Fibroblast of upper back skin (primary cell): ENCODE data around the gene OTOP2.
"Not testable (repeated sequence)": the region's sequence is repeated elsewhere in the genome, so short reads cannot be mapped to it uniquely, and the experiment has no call there.

ENCODE experiments used
- DNase-seq: peaks from one replicate; pipeline ENCODE4 v3.0.0-alpha.2; 2013

Gene OTOP2

GRCh38 chr17:74953134-74953687 lies 29.1 kb downstream of the OTOP2 start:
- no peak for DNase-seq

- DNase-seq: no peak
Observed at GRCh38 chr17:74954115-74954514, 30.0 kb downstream of the OTOP2 start.

GRCh38 chr17:74954665-74955421 lies 30.8 kb downstream of the OTOP2 start:
- DNase-seq: no peak

- no peak for DNase-seq
Observed at GRCh38 chr17:74956093-74956492, 32.0 kb downstream of the OTOP2 start.

- peak; percentile 31 for DNase-seq
Observed at GRCh38 chr17:74957935-74958740, 34.1 kb downstream of the OTOP2 start.

- no peak for DNase-seq
Observed at GRCh38 chr17:74959826-74960515, 35.9 kb downstream of the OTOP2 start.

- peak; percentile 29 for DNase-seq
Observed at GRCh38 chr17:74960570-74961342, 36.7 kb downstream of the OTOP2 start.

- peak; percentile 83 for DNase-seq
Observed at GRCh38 chr17:74961657-74962350, 37.7 kb downstream of the OTOP2 start.

- DNase-seq: no peak
Observed at GRCh38 chr17:74962622-74963394, 38.7 kb downstream of the OTOP2 start.

GRCh38 chr17:74963656-74964055 lies 39.6 kb downstream of the OTOP2 start:
- no peak for DNase-seq

- DNase-seq: no peak
Observed at GRCh38 chr17:74964246-74964761, 40.2 kb downstream of the OTOP2 start.

GRCh38 chr17:74964988-74965622 lies 41.0 kb downstream of the OTOP2 start:
- DNase-seq: no peak

- no peak for DNase-seq
Observed at GRCh38 chr17:74968361-74968780, 44.3 kb downstream of the OTOP2 start.

GRCh38 chr17:74969501-74969900 lies 45.4 kb downstream of the OTOP2 start:
- DNase-seq: not testable (repeated sequence)

GRCh38 chr17:74970395-74970794 lies 46.3 kb downstream of the OTOP2 start:
- DNase-seq: no peak

GRCh38 chr17:74971069-74971841 lies 47.2 kb downstream of the OTOP2 start:
- DNase-seq: no peak

- no peak for DNase-seq
Observed at GRCh38 chr17:74971842-74972106, 47.7 kb downstream of the OTOP2 start.

- no peak for DNase-seq
Observed at GRCh38 chr17:74972107-74972972, 48.3 kb downstream of the OTOP2 start, which contains the start of gene HID1. Gene HID1 (minus strand): TSS chr17:74972759. CDS start chr17:74972656, 103 bp downstream.

- no peak for DNase-seq
Observed at GRCh38 chr17:74972973-74973328, 48.9 kb downstream of the OTOP2 start.
